Gastrocnemius medialis (tissue), 4 donors: ENCODE results near the gene IQCB1. TPM values are rescaled to one million over a fixed set of nuclear protein-coding genes. Genes with fewer than 3 reads are reported as not detected.
"Not testable (repeated sequence)": the region's sequence is repeated elsewhere in the genome, so short reads cannot be mapped to it uniquely, and the experiment has no call there.

Source experiments
- ATAC-seq, 2 donors: fragments of 150-250 bp; one replicate each; pipeline ENCODE4 v1.9.1; 2016
- DNase-seq, 2 donors: peaks; one replicate each; pipeline ENCODE4 v3.0.0-alpha.2; 2019
- H3K27ac ChIP-seq, 4 donors: fragments of 200-600 bp; sonication (generic); 1 replicate in 1 of 4; 2 replicates in 3 of 4; pipeline ENCODE4 v1.5.1; 2016 to 2018; ENCODE audit warnings: mild to moderate bottlenecking in 2 of 4, moderate library complexity in 1 of 4
- H3K27me3 ChIP-seq, 3 donors: fragments of 200-600 bp; sonication (generic) in 2 of 3; 1 replicate in 1 of 3; 2 replicates in 2 of 3; pipeline versions ENCODE4 v1.5.1 to v1.6.0; 2016 to 2019; ENCODE audit warnings: mild to moderate bottlenecking in 1 of 3, moderate library complexity in 1 of 3
- H3K36me3 ChIP-seq, 2 donors: fragments of 200-600 bp; sonication (generic) in 1 of 2; one replicate each; pipeline ENCODE4 v1.5.1; 2017 to 2018
- H3K4me1 ChIP-seq, 2 donors: fragments of 200-600 bp; sonication (generic) in 1 of 2; one replicate each; pipeline ENCODE4 v1.5.1; 2016 to 2017; ENCODE audit warnings: mild to moderate bottlenecking in 2 of 2
- H3K4me3 ChIP-seq, 4 donors: fragments of 200-600 bp; sonication (generic) in 3 of 4; 1 replicate in 1 of 4; 2 replicates in 3 of 4; pipeline ENCODE4 v1.5.1; 2016 to 2019; ENCODE audit warnings: mild to moderate bottlenecking in 2 of 4
- H3K9me3 ChIP-seq, 3 donors: fragments of 200-600 bp; sonication (generic) in 2 of 3; 1 replicate in 1 of 3; 2 replicates in 2 of 3; pipeline ENCODE4 v1.5.1; 2016 to 2019
- POLR2A ChIP-seq, 2 donors: fragments of 450-650 bp; IDR thresholded peaks; one replicate each; pipeline ENCODE4 v1.6.1; 2017; ENCODE audit warnings: antibody characterized with exemption in 2 of 2, mild to moderate bottlenecking in 2 of 2, moderate library complexity in 2 of 2
- in situ Hi-C, 4 donors: fragments of 200-750 bp; cut with MboI; loops; one replicate each; pipeline versions ENCODE4 v1.15.0 to v1.8.0; 2017; ENCODE audit warnings: low sequenced_read_pairs in 4 of 4
- intact Hi-C: fragments of 100-400 bp; cut with DNase I; formaldehyde crosslinking; loops from one replicate; pipeline ENCODE4 v1.15.1; 2023; ENCODE audit warnings: low total_unique reads
- total RNA-seq, 4 donors: library from RNA; depleted of rRNA; stranded (reverse); fragments of >200 nt; gene quantifications; one replicate each; pipeline versions ENCODE4 v1.1.0 to v1.2.3, GENCODE V29; 2016
- TF ChIP-seq, protein P1 (sequence below), 5 experiments: fragments of 450-650 bp in 3 of 5; fragments of 200-600 bp in 2 of 5; sonication (generic) in 2 of 5; IDR thresholded peaks in 4 of 5; conservative IDR thresholded peaks in 1 of 5; 1 replicate in 4 of 5; 2 replicates in 1 of 5; pipeline ENCODE4 v1.5.1; 2016 to 2019; ENCODE audit warnings: antibody characterized with exemption in 5 of 5, mild to moderate bottlenecking in 3 of 5, moderate library complexity in 3 of 5

The IQCB1 gene
- total RNA-seq, 4 donors from 2014 or later: 8.8 to 14.0 (median 11.8) TPM

- TF ChIP-seq, protein P1, sequence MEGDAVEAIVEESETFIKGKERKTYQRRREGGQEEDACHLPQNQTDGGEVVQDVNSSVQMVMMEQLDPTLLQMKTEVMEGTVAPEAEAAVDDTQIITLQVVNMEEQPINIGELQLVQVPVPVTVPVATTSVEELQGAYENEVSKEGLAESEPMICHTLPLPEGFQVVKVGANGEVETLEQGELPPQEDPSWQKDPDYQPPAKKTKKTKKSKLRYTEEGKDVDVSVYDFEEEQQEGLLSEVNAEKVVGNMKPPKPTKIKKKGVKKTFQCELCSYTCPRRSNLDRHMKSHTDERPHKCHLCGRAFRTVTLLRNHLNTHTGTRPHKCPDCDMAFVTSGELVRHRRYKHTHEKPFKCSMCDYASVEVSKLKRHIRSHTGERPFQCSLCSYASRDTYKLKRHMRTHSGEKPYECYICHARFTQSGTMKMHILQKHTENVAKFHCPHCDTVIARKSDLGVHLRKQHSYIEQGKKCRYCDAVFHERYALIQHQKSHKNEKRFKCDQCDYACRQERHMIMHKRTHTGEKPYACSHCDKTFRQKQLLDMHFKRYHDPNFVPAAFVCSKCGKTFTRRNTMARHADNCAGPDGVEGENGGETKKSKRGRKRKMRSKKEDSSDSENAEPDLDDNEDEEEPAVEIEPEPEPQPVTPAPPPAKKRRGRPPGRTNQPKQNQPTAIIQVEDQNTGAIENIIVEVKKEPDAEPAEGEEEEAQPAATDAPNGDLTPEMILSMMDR (IDR thresholded peaks at IDR 0.05 in 4 of 5, conservative IDR thresholded peaks at IDR 0.05 in 1 of 5): no peak
- TF ChIP-seq POLR2A (IDR thresholded peaks at IDR 0.05): no peak
- no peak overlapping the region for H3K4me3 ChIP-seq
- intact Hi-C loops: no loop called here
- no peak for DNase-seq
- in situ Hi-C loops: no loop called here
- no peak overlapping the region for H3K27ac ChIP-seq
- H3K9me3 ChIP-seq: no peaks in the 10 kb centered on the region
- no peak for ATAC-seq
- H3K36me3 ChIP-seq: peaks cover 0 to 13% of the 10 kb centered on the region in 2 donors
- H3K27me3 ChIP-seq: no peaks in the 10 kb centered on the region
- no peaks in the 10 kb centered on the region for H3K4me1 ChIP-seq
Measured at GRCh38 chr3:121870717-121871116, 35.9 kb upstream of the IQCB1 start.

- no peak for DNase-seq
- Histone ChIP-seq H3K27ac (no peak overlapping the region), H3K4me1 (no peaks in the 10 kb centered on the region), H3K27me3 (no peaks in the 10 kb centered on the region), H3K36me3 (peaks cover 0 to 13% of the 10 kb centered on the region in 2 donors), H3K4me3 (no peak overlapping the region), H3K9me3 (no peaks in the 10 kb centered on the region)
- intact Hi-C loops: no loop called here
- TF ChIP-seq POLR2A (IDR thresholded peaks at IDR 0.05): no peak
- TF ChIP-seq, protein P1 (IDR thresholded peaks at IDR 0.05 in 4 of 5, conservative IDR thresholded peaks at IDR 0.05 in 1 of 5): no peak
- in situ Hi-C loops: no loop called here
- no peak for ATAC-seq
Measured at GRCh38 chr3:121869736-121870135, 34.9 kb upstream of the IQCB1 start.

DNA sequence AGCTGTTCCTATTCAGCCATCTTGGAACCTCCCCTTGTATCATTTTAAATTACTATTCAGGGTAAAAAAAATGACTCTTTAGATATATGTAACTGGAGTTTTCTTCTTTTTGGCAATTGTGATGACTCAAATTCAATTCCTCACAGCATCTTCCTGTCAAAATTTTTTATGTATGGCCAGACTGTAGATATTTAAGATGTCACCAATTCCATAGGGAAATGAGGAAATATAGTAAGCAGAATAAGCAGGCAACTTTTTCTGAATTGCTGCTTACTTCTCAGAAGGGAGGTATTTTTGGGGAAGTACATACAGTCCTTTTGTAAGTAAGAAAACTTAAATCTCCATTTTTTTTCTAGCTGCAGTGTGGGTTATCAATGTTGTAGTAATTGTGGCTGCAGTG lies 28.9 kb upstream of the IQCB1 start:
- H3K27me3 ChIP-seq: no peaks in the 10 kb centered on the region
- H3K36me3 ChIP-seq: peaks cover 0 to 12% of the 10 kb centered on the region in 2 donors
- ATAC-seq: no peak
- TF ChIP-seq, protein P1 (IDR thresholded peaks at IDR 0.05 in 4 of 5, conservative IDR thresholded peaks at IDR 0.05 in 1 of 5): no peak
- TF ChIP-seq POLR2A (IDR thresholded peaks at IDR 0.05): no peak
- no peaks in the 10 kb centered on the region for H3K9me3 ChIP-seq
- no peak for DNase-seq
- in situ Hi-C loops (no loop called here), intact Hi-C loops (no loop called here)
- H3K27ac ChIP-seq: no peak overlapping the region
- no peak overlapping the region for H3K4me3 ChIP-seq
- H3K4me1 ChIP-seq: no peaks in the 10 kb centered on the region

GRCh38 chr3:121863247-121863646 lies 28.4 kb upstream of the IQCB1 start:
- H3K27me3 ChIP-seq, ATAC-seq, H3K9me3 ChIP-seq, DNase-seq, H3K4me1 ChIP-seq, H3K4me3 ChIP-seq, intact Hi-C loops, in situ Hi-C loops, H3K27ac ChIP-seq: not testable (repeated sequence)
- H3K36me3 ChIP-seq: peaks cover 0 to 12% of the 10 kb centered on the region in 2 donors

GRCh38 chr3:121857778-121858177 lies 22.9 kb upstream of the IQCB1 start:
- in situ Hi-C loops, H3K27me3 ChIP-seq, ATAC-seq, intact Hi-C loops, H3K4me3 ChIP-seq, DNase-seq, H3K4me1 ChIP-seq, H3K9me3 ChIP-seq, H3K27ac ChIP-seq, H3K36me3 ChIP-seq: not testable (repeated sequence)

- Histone ChIP-seq H3K4me1 (peaks cover 0 to 3% of the 10 kb centered on the region in 2 donors), H3K36me3 (peaks cover 0 to 5% of the 10 kb centered on the region in 2 donors), H3K27me3 (no peaks in the 10 kb centered on the region), H3K27ac (no peak overlapping the region), H3K4me3 (no peak overlapping the region), H3K9me3 (no peaks in the 10 kb centered on the region)
- intact Hi-C loops: no loop called here
- TF ChIP-seq POLR2A (IDR thresholded peaks at IDR 0.05): no peak
- TF ChIP-seq, protein P1 (IDR thresholded peaks at IDR 0.05 in 4 of 5, conservative IDR thresholded peaks at IDR 0.05 in 1 of 5): no peak
- ATAC-seq (no peak), DNase-seq (no peak)
- in situ Hi-C loops: no loop called here
Measured at GRCh38 chr3:121855555-121855954, 20.7 kb upstream of the IQCB1 start.
